ENCODE data around the gene KRTAP5-4.

DNA sequence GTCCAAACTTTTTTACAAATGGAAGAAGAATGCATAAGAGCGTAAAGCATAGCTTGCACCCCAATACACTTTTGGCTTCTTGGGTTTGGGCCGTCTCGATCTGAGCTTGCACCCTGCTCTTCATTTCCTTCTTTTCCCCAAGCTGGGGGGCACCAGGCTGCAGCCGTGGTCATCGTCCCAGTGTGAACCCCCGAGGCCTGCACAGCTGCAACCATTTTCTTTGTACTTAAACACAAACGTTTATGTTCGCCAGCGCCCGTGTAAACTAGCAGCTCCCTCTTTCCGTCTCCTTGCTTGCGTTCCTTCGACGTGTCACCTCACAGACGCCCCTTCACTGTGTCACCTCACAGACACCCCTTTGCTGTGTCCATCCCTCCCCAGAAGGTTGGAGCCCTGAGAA lies 17.7 kb upstream of the KRTAP5-4 start:
- TF ChIP-seq, protein P1, sequence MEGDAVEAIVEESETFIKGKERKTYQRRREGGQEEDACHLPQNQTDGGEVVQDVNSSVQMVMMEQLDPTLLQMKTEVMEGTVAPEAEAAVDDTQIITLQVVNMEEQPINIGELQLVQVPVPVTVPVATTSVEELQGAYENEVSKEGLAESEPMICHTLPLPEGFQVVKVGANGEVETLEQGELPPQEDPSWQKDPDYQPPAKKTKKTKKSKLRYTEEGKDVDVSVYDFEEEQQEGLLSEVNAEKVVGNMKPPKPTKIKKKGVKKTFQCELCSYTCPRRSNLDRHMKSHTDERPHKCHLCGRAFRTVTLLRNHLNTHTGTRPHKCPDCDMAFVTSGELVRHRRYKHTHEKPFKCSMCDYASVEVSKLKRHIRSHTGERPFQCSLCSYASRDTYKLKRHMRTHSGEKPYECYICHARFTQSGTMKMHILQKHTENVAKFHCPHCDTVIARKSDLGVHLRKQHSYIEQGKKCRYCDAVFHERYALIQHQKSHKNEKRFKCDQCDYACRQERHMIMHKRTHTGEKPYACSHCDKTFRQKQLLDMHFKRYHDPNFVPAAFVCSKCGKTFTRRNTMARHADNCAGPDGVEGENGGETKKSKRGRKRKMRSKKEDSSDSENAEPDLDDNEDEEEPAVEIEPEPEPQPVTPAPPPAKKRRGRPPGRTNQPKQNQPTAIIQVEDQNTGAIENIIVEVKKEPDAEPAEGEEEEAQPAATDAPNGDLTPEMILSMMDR (IDR thresholded peaks at IDR 0.05) = no peak
- no peak for TF ChIP-seq ZFX (IDR thresholded peaks at IDR 0.05; ENCODE audit: borderline replicate concordance)
